GM18517 (cell line): ENCODE results near the gene LIPE.

Experiments
- ATAC-seq: cut with Tn5 transposase; IDR thresholded peaks from one replicate; pipeline ENCODE4 v1.9.1; 2021; ENCODE audit warnings: mild to moderate bottlenecking, moderate library complexity; ENCODE audit not compliant: unreplicated experiment

LIPE gene

GRCh38 chr19:42445948-42446347 lies 18.8 kb upstream of the LIPE start:
- no peak for ATAC-seq

- ATAC-seq = no peak
Observed at GRCh38 chr19:42443944-42444398, 16.8 kb upstream of the LIPE start.

- no peak for ATAC-seq
Observed at GRCh38 chr19:42442833-42443232, 15.6 kb upstream of the LIPE start, which contains the start of gene CXCL17. TSS of gene CXCL17 (minus strand) at chr19:42442946. CDS start at chr19:42442832, 114 bp downstream.

GRCh38 chr19:42441049-42441445 lies 13.9 kb upstream of the LIPE start:
- ATAC-seq = no peak

DNA sequence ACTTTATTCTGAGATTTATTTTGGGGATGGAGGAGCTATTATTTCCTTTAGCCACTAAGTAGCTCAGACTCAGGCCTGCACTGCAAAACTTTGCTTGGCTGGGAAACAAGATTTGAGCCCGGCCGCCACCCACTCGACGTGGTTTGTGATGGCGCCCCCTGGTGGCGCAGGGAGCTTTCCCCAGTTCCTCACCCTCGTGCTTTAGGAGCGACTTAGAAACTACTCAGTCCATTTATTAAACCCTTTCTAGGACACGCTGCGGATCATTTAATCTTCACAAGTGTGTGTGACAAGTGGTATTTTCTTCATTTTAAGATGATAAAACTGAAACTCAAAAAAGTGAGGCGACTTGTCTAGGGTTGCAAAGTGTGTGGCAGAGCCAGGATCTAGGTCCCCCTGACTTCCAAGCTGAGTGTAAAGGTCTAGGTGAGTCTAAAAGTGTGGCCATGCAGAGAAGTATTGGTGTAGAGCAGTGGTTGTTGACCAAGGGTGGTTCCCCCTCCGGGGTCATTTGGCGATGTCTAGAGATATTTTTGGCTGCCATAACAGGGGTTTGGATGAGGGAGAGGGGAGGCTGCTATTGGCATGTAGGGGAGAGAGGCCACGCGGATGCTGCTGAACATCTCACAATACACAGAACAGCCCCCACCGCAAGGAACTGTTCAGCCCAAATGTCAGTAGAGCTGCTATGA lies 13.3 kb upstream of the LIPE start:
- no peak for ATAC-seq

GRCh38 chr19:42436006-42436405 lies 8.8 kb upstream of the LIPE start:
- ATAC-seq = no peak

- no peak for ATAC-seq
Observed at GRCh38 chr19:42435316-42435715, 8.1 kb upstream of the LIPE start.

DNA sequence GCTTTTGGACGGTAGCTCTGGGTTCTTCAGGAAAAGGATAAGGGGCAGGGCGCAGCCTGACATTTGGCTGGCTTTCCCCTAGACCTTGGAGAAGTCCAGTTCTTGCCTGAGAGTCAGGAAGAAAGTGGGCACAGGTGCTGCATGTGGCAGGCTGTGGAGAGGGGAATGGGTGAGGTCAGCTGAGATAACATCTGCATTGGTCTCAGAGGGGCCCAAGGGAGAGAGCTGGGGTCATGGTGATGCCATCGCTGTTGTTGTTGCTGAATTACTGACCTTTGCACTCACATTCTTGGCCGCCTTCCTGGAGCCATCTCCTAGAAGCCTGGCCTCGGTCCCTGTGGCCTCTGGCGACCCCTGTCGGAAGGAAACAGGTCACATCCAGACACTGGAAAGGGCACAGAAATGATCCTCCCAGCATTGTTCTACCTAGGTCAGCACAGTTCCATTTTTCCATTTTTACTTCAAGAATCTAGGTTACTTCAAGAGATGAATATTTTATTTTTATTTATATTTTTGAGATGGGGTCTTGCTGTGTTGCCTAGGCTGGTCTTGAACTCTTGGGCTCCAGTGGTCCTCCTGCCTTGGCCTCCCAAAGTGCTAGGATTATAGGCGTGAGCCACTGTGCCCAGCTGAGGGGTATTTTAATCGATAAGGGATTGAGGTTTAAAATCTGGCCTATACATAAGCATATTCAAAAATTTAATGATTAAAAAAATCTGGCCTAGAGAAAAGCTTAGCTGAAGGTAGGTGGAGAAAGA lies 6.5 kb upstream of the LIPE start:
- ATAC-seq = no peak

- ATAC-seq = no peak
Observed at GRCh38 chr19:42431486-42431885, 4.3 kb upstream of the LIPE start.

GRCh38 chr19:42428676-42429075 lies 1.5 kb upstream of the LIPE start:
- no peak for ATAC-seq

DNA sequence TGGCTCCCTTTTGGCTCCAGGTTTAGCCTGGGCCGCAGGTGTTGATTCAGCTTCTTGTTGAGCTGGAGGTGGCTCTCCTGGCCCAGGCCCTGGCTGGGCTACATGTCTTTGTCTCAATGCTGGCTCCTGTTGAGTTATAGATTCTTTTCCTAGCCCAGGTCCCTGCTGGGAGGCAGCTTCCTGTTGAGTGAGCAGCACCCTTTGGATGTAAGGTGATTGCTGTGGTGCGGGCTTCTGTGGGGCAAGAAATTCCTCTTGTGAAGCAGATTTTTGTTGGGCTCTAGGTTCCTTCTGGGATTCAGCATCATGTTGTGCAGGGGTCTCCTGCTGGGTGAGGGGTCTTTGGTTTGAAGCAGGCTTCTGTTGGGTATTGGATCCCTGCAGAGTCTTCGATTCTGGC lies 545 bp downstream of the LIPE start:
- no peak for ATAC-seq

- ATAC-seq = no peak
Observed at GRCh38 chr19:42424712-42425131, 2.5 kb downstream of the LIPE start.

DNA sequence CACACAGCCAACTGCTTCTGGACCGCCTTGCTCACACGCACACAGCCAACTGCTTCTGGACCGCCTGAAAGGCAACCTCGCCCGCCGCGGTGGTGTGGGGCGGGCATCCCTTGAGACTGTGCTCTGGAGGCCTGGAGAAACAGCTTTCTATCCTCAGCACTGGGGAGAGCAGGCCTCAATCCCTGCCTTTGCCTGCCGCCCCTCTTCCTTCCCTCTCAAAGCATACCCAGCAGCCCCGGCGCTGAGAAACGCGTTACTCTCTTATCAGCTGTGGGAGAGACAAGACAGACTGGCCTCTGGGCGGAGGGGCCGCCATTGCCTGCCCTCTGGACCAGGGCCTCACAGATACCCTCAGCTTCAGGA lies 2.9 kb downstream of the LIPE start:
- ATAC-seq = no peak

DNA sequence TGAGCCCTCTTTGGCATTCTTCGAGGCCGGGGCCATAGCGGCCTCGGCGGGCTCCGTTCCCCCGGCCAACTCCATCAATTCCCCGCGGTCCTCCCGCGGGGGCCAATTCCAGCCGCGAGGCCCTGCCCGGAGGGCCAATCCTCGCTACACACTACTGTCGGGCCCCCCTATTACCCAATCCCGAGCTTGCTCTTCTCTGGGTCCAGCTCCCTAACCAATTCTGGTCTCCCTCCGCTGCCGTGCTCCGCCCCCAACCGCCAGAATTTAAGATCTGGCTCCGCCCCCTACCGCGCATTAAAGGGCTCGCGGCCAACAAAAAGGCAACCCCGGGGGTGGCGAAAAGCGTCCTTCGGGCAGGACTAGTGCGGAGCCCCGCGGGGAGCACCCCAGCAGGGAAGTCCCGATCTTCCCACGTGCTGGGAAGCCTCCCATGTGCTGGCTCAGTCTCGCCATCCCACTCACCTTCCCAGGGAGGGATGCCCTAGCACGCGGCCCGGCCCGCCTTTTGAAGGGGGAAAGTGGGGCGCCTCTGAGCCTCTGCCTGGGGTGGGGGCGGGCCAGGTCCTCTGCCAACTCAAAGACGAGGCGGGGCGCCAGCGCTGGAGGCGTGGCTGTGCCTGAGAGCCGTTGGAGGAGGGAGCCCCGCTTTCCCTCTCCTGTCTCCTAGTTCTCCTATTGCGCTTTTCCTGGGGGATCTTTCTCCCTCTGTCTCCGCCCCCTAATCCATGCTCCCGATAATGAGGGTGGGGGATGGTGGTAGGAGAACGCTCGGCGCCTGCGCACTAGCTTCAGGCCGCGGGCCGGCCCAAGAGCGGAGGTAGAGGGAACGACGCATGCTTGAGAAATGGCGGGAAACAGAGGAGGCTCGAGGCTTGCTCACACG lies 3.5 kb downstream of the LIPE start:
- peak; percentile 86 for ATAC-seq

GRCh38 chr19:42422901-42423461 lies 4.2 kb downstream of the LIPE start:
- peak; percentile 35 for ATAC-seq

DNA sequence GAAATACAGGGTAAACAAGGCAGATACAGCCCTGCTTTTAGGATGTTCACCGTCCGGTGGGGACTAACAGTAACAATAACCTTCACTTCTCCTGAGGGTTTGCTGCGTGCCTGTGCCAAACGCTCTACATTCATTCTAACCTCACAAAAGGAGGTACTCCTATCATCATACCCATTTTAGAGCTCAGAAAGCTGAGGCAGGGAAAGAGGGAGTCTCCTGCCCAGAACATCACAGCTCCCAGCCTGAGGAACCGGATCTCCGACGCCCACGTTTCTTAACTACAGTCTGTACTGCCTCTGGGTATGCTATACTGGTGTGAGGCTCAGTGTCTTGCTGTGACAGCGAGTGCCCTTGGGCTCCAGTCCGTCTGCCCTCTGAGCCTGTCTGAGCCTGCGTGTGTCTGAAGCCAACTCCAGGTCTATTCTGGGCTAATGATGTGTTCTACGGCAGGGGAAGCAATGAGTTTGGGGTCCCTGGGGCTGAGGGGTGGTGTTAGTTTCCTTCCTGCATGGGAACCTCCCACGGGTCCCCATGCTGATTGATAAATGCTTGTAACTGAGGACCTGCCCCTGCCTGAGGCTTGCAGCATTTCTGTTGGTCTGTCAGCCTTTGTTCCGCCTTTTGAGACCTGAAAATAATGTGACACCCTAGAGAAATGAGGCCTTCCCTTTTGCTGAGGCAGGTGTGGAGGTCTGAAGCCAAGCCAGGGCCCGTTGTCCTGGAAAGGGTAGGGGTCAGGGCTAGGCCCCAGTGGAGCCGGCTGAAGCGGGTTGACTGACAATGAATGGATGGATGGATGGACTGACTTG lies 4.9 kb downstream of the LIPE start:
- no peak for ATAC-seq

DNA sequence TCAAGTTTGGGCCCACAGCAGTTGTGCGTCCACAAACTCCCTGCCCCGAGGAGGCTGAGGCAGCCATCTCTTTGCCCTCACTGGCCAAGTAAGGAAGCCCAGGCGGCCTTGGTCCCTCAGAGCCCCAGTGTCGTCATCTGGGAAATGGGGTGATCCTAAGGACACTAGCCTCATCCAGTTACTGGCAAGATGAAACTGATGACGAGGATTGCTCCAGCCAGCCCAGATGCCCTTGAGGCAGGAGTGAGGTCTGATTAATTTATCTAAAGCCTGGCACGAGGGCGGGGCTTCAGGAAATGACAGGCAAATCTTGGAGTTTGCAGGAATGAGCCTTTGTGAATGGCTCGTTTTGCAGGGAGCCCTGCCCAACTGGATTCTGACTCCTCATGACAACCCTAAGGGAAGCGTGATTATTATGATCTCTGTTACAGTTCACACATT lies 5.6 kb downstream of the LIPE start:
- ATAC-seq = no peak

DNA sequence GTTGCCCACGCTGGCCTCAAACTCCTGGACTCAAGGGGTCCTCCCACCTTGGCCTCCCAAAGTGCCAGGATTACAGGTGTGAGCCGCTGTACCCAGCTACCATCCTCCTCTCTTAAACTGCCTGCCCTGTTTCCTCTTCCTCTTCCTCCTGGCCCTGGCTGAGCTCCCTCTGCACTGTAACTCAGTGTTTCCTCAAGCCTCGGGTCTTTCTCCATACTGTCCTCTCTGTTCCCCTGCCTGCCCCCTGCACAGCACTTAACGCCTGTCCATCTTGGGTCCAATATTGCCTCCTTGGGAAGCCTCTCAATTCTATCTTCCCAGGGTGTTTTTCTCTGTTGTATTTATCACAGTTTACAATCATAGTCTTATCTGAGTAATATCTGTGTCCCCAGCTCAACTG lies 6.1 kb downstream of the LIPE start:
- no peak for ATAC-seq

DNA sequence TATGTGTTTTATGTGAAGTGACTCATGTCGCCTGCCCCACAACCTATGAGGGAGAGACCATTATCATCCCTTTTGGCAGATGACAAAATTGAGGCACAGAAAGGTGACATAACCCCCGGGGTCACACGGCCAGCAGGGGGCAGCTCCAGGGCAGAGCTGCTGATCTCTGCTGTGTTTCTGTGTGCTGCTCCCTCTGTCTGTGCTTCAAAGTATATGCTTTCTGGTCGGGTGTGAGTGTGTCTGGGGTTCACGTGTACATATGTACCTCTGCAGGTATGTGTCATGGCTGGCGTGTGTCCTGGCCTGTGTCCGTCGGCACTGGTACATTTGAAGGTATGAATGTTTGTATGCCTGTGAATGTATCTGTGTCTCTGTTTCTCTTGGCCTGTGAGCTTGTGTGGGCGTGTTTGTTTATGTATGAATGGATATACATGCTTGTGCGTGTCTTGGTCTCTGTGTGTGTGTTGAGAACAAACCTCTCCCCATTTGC lies 7.1 kb downstream of the LIPE start:
- no peak for ATAC-seq

DNA sequence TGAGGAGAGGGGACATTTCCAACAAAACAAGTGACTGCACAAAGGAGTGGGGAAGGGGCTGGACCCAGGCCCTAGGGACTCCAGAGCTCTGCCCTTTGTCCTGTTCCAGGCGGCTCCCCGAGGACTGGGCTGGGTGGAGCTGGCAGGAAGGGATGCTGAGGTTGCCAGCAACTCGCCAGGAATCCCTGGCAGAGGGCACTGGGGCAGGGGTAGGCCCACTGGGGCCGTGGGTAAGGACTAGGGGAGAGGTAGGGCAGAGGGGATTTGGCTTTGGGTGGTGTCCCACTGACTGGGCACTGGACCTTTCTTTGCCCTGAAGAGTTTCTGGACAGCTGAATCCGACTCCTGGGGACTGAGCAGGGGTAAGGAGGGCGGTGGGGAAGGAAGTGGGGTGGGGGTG lies 7.9 kb downstream of the LIPE start:
- no peak for ATAC-seq
